DND-41 (cell line): Measurements from ENCODE around the gene CPEB4.

ENCODE experiments used
- CTCF ChIP-seq: IDR thresholded peaks from 2 replicates; pipeline ENCODE4 v1.5.1; 2012; ENCODE audit warnings: borderline replicate concordance, low read length, moderate library complexity, mild to moderate bottlenecking; ENCODE audit not compliant: poor library complexity, severe bottlenecking; ENCODE audit errors: extremely low read depth
- EZH2 ChIP-seq: IDR thresholded peaks from 3 replicates; pipeline ENCODE4 v1.6.1; 2012; ENCODE audit warnings: borderline replicate concordance, low read depth, mild to moderate bottlenecking, moderate library complexity, low read length, inconsistent platforms; ENCODE audit not compliant: severe bottlenecking

- no peak for TF ChIP-seq CTCF
- TF ChIP-seq EZH2: no peak
Observed at GRCh38 chr5:173855162-173855994, 32.8 kb upstream of the CPEB4 start.
